K562 (cell line): Measurements from ENCODE around the gene TMEM53. TPM values are rescaled to one million over a fixed set of nuclear protein-coding genes. Genes with fewer than 3 reads are reported as not detected.

ENCODE experiments used
- ATAC-seq: fragments of 200-7000 bp; cut with Tn5 transposase; 3 replicates; pipeline ENCODE4 v1.9.1; 2020; ENCODE audit warnings: moderate library complexity
- BruUV-seq: library from RNA; stranded (reverse); fragments of 400-500 nt; replicated peaks from 2 replicates; lab custom pipeline; 2021; lab: Mats Ljungman, UMichigan
- CTCF ChIA-PET: fragments of 300-600 bp; formaldehyde crosslinking; extraction: SDS; loops from one replicate; lab custom pipeline; 2021; ENCODE audit warnings: low intra/inter-chr PET ratio; lab: Yijun Ruan, JAX
- POLR2A ChIA-PET: fragments of 300-600, 350-650 bp; sonication (Branson Sonifier 250); formaldehyde crosslinking; extraction: SDS; loops from one replicate; lab custom pipeline; 2021; ENCODE audit warnings: antibody characterized with exemption, inconsistent platforms; lab: Yijun Ruan, JAX
- DNase-seq, 4 experiments: peaks; one replicate each; pipeline versions ENCODE4 v3.0.0 to v3.0.0-alpha.2; 2011 to 2018; ENCODE audit warnings: low spot score in 3 of 4, mixed read lengths in 3 of 4; ENCODE audit errors: extremely low read depth in 1 of 4
- FAIRE-seq: peaks from 2 replicates; lab custom pipeline; 2011; peaks lifted over from hg19 to GRCh38; lab: Jason Lieb, UNC
- H2AFZ ChIP-seq: 2 replicates; pipeline ENCODE4 v1.6.0; 2011; ENCODE audit warnings: low read depth, low read length, control low read depth, inconsistent platforms
- H3K27ac ChIP-seq: fragments of 200-600 bp; 3 replicates; pipeline ENCODE4 v1.8.0; 2011; ENCODE audit warnings: low read depth, mild to moderate bottlenecking, control low read depth, inconsistent platforms, low read length, moderate library complexity, mixed read lengths; ENCODE audit errors: extremely low read depth
- H3K27me3 ChIP-seq, 2 experiments: fragments of 300-600 bp in 1 of 2; 2 replicates in 1 of 2; 3 replicates in 1 of 2; pipeline versions ENCODE4 v1.6.0 to v1.8.0; 2011; ENCODE audit warnings: inconsistent platforms in 2 of 2, low read length in 2 of 2, mild to moderate bottlenecking in 1 of 2, mixed read lengths in 1 of 2, moderate library complexity in 1 of 2; ENCODE audit not compliant: control insufficient read depth in 2 of 2, insufficient read depth in 2 of 2
- H3K36me3 ChIP-seq: fragments of 300-600 bp; 3 replicates; pipeline ENCODE4 v1.8.0; 2011; ENCODE audit warnings: mild to moderate bottlenecking, low read length, inconsistent platforms; ENCODE audit not compliant: control insufficient read depth, insufficient read depth
- H3K4me1 ChIP-seq, 2 experiments: fragments of 200-600 bp in 1 of 2; replicated peaks in 1 of 2; 2 replicates in 1 of 2; 3 replicates in 1 of 2; pipeline versions ENCODE4 v1.5.1 to v1.8.0; 2011; ENCODE audit warnings: inconsistent platforms in 2 of 2, low read length in 2 of 2, mild to moderate bottlenecking in 1 of 2, mixed read lengths in 1 of 2, moderate library complexity in 1 of 2; ENCODE audit not compliant: control insufficient read depth in 2 of 2, insufficient read depth in 2 of 2
- H3K4me2 ChIP-seq: 2 replicates; pipeline ENCODE4 v1.6.1; 2011; ENCODE audit warnings: low read length, control low read depth, inconsistent platforms, mixed read lengths; ENCODE audit not compliant: insufficient read depth
- H3K4me3 ChIP-seq: fragments of 200-600 bp; sonication (generic), shearing (Covaris generic); 2 replicates; pipeline ENCODE4 v1.5.1; 2016; ENCODE audit warnings: control low read depth, inconsistent platforms
- H3K79me2 ChIP-seq: fragments of 200-600 bp; 3 replicates; pipeline ENCODE4 v1.8.0; 2011; ENCODE audit warnings: low read length, inconsistent platforms; ENCODE audit not compliant: control insufficient read depth, insufficient read depth
- H3K9ac ChIP-seq, 2 experiments: 2 replicates each; pipeline versions ENCODE4 v1.6.0 to v1.6.1; 2011; ENCODE audit warnings: low read depth in 2 of 2, low read length in 2 of 2, control low read depth in 1 of 2, inconsistent platforms in 1 of 2, mild to moderate bottlenecking in 1 of 2, mixed read lengths in 1 of 2; ENCODE audit not compliant: insufficient read depth in 1 of 2
- H3K9me1 ChIP-seq: one replicate; pipeline ENCODE4 v1.6.0; 2011; ENCODE audit warnings: inconsistent platforms, mild to moderate bottlenecking, low read length, moderate library complexity; ENCODE audit not compliant: control insufficient read depth, insufficient read depth
- H3K9me3 ChIP-seq: replicated peaks from 2 replicates; pipeline ENCODE4 v1.5.1; 2011; ENCODE audit warnings: low read depth, low read length, inconsistent platforms; ENCODE audit not compliant: control insufficient read depth, insufficient read depth
- H4K20me1 ChIP-seq: replicated peaks from 2 replicates; pipeline ENCODE4 v1.6.1; 2011; ENCODE audit warnings: low read length, inconsistent platforms, mixed read lengths; ENCODE audit not compliant: control insufficient read depth, insufficient read depth
- ARID4B ChIP-seq: sonication (generic); formaldehyde crosslinking; IDR thresholded peaks from 2 replicates; pipeline ENCODE4 v1.8.0; 2022; ENCODE audit warnings: mild to moderate bottlenecking, missing genetic modification reagents
- CTCF ChIP-seq, 3 experiments: IDR thresholded peaks in 2 of 3; conservative IDR thresholded peaks in 1 of 3; 2 replicates each; pipeline ENCODE4 v1.5.1; 2011 to 2012; ENCODE audit warnings: low read length in 3 of 3, mild to moderate bottlenecking in 3 of 3, control low read depth in 2 of 3, improper control_type of control experiment in 1 of 3, inconsistent platforms in 1 of 3, low read depth in 1 of 3, mixed read lengths in 1 of 3, moderate library complexity in 1 of 3; ENCODE audit not compliant: insufficient read depth in 2 of 3
- HDAC2 ChIP-seq: fragments of 450-650 bp; IDR thresholded peaks from 2 replicates; pipeline ENCODE4 v1.6.1; 2016; ENCODE audit warnings: mild to moderate bottlenecking
- MXI1 ChIP-seq: IDR thresholded peaks from 2 replicates; pipeline ENCODE4 v1.6.1; 2011; ENCODE audit warnings: low read depth, mild to moderate bottlenecking, improper control_type of control experiment, low read length
- SAFB2 ChIP-seq: fragments of 200-400 bp; formaldehyde crosslinking; IDR thresholded peaks from 2 replicates; pipeline ENCODE4 v1.6.1; 2018; ENCODE audit warnings: borderline replicate concordance, low read length, low read depth, moderate library complexity; ENCODE audit not compliant: severe bottlenecking
- SREBF2 ChIP-seq: sonication (generic); formaldehyde crosslinking; IDR thresholded peaks from 2 replicates; pipeline ENCODE4 v1.4.0; 2020; ENCODE audit warnings: mild to moderate bottlenecking, missing genetic modification reagents
- TSHZ1 ChIP-seq: fragments of 250-450 bp; sonication (Bioruptor Pico); IDR thresholded peaks from 2 replicates; pipeline ENCODE4 v1.4.0; 2020; ENCODE audit warnings: mild to moderate bottlenecking, moderate library complexity
- ZBTB34 ChIP-seq: fragments of 250-450 bp; sonication (Bioruptor Pico); IDR thresholded peaks from 2 replicates; pipeline ENCODE4 v1.8.0; 2021; ENCODE audit warnings: mild to moderate bottlenecking, moderate library complexity
- ZFP30 ChIP-seq: fragments of 250-450 bp; sonication (Bioruptor Pico); IDR thresholded peaks from 2 replicates; pipeline ENCODE4 v1.8.0; 2022; ENCODE audit warnings: moderate library complexity, mild to moderate bottlenecking, inconsistent platforms, borderline replicate concordance
- ZNF41 ChIP-seq: fragments of 250-450 bp; sonication (Bioruptor Pico); conservative IDR thresholded peaks from 2 replicates; pipeline ENCODE4 v1.4.0; 2020; ENCODE audit warnings: mild to moderate bottlenecking
- WGBS: fragments of 100-300 bp; shearing (Covaris generic); methylation state at CpG from one replicate; pipeline ENCODE4 v1.1.6; 2016; ENCODE audit warnings: low coverage, mixed read lengths; ENCODE audit not compliant: insufficient coverage; ENCODE audit errors: missing lambda C conversion rate; 5-methylcytosine and 5-hydroxymethylcytosine counted together
- in situ Hi-C: fragments of 300-500 bp; cut with MboI; formaldehyde crosslinking; loops from 4 replicates; pipeline ENCODE4 v1.15.0; 2018; ENCODE audit warnings: inconsistent platforms, mixed read lengths
- intact Hi-C: fragments of 100-400 bp; cut with micrococcal nuclease; formaldehyde crosslinking; loops from 2 replicates; pipeline ENCODE4 v1.14.2; 2022
- polyA plus RNA-seq, 8 experiments: library from polyadenylated mRNA; depleted of rRNA in 4 of 8; stranded (reverse) in 5 of 8; unstranded in 3 of 8; fragments of >200 nt; fragmentation: Nextera tagmentation in 2 of 8; fragmentation: Illumina TruSeq in 1 of 8; extraction: Ambion mirVana in 2 of 8; extraction: Trizol in 1 of 8; gene quantifications; 2 replicates each; pipeline versions ENCODE4 v1.2.1 to v1.2.3, GENCODE V29; 2011 to 2014; ENCODE audit warnings: inconsistent platforms in 1 of 8, missing spikeins in 1 of 8
- total RNA-seq, 7 experiments: library from RNA; depleted of rRNA in 6 of 7; stranded (reverse); fragments of >200 nt in 6 of 7; fragmentation: Illumina TruSeq in 2 of 7; extraction: Trizol in 2 of 7; gene quantifications; 2 replicates each; pipeline versions ENCODE4 v1.2.1 to v1.2.3, GENCODE V29; 2011 to 2021; ENCODE audit warnings: low replicate concordance in 1 of 7

The TMEM53 gene
- total and polyA plus RNA-seq, 9 of the 15 experiments (the other 6 are each of a cell fraction or from before 2014, with no cell fraction given) = 0.23 to 3.7 (median 2.0) TPM

GRCh38 chr1:44632598-44632997 is 41.7 kb downstream of the TMEM53 start:
- H3K27me3 ChIP-seq = no peaks in the 10 kb centered on the region
- peaks cover 57 to 67% of the 10 kb centered on the region in 2 experiments; a peak in 4 of 5 replicates for H3K4me1 ChIP-seq
- H3K9ac ChIP-seq = peak overlapping the region; percentile 83 to 92
- peak; percentile 69 to 92 (median 78) for DNase-seq
- in situ Hi-C loops (no loop called here), intact Hi-C loops (loop anchor here (10.0 kb wide), 1 partner anchor 172 kb away; the partner anchor contains the start of genes BTBD19, DYNLT4 and PLK3)
- peaks cover 8% of the 10 kb centered on the region for H3K9me1 ChIP-seq
- H3K36me3 ChIP-seq = peaks cover 48% of the 10 kb centered on the region
- ATAC-seq = peak; percentile 73
- H3K27ac ChIP-seq = peak overlapping the region; percentile 90
- CTCF ChIA-PET = no interaction called here
- POLR2A ChIA-PET = interaction anchor here (0.6 to 21.3 kb wide), 18 partner anchors 12 to 857 kb away, joined by 3 to 328 read pairs (median 4); partner anchors contain the start of genes ARMH1, RNU5D-1 and TMEM53
- peak overlapping the region; percentile 35 for H2AFZ ChIP-seq
- TSS peak; percentile 64 for BruUV-seq
- peaks cover 31% of the 10 kb centered on the region for H3K79me2 ChIP-seq
- no peaks in the 10 kb centered on the region for H3K9me3 ChIP-seq
- peak; percentile 87 for FAIRE-seq
- peaks cover 4% of the 10 kb centered on the region; the same call in 1 of the 2 replicates for H4K20me1 ChIP-seq
- peak overlapping the region; percentile 76 for H3K4me2 ChIP-seq
- H3K4me3 ChIP-seq = peak overlapping the region; percentile 78
- WGBS = 0% methylated on average over 9 of the region's 9 CpGs
- TF ChIP-seq ZNF41 (CRISPR knock-in tag) (no peak), MXI1 (peak; percentile 84), ZBTB34 (no peak), ARID4B (CRISPR knock-in tag) (no peak), SREBF2 (no peak), HDAC2 (0 out of 2 replicates have a peak, but pooled peaks have one; percentile 22), ZFP30 (no peak), CTCF (IDR thresholded peaks at IDR 0.05 in 2 of 3, conservative IDR thresholded peaks at IDR 0.05 in 1 of 3; ENCODE audit: insufficient read depth in 2 of 3, low read depth in 1 of 3, low read length in 3 of 3) (no peak), TSHZ1 (no peak), SAFB2 (no peak)
